Liver (tissue), 9 donors: ENCODE results near the gene CRYBG1. TPM values are rescaled to one million over a fixed set of nuclear protein-coding genes. Genes with fewer than 3 reads are reported as not detected.

Experiments
- DNase-seq: peaks from one replicate; pipeline ENCODE4 v3.0.0-alpha.2; 2017; ENCODE audit warnings: low spot score
- H3K27ac ChIP-seq, 2 donors: one replicate each; pipeline ENCODE4 v1.7.0; 2013; ENCODE audit warnings: inconsistent platforms in 2 of 2, low read length in 2 of 2, control low read depth in 1 of 2, low read depth in 1 of 2, mild to moderate bottlenecking in 1 of 2
- H3K27me3 ChIP-seq, 4 donors: one replicate each; pipeline versions ENCODE4 v1.6.1 to v1.7.0; 2013; ENCODE audit warnings: low read length in 3 of 4, inconsistent platforms in 1 of 4, mild to moderate bottlenecking in 1 of 4, moderate library complexity in 1 of 4; ENCODE audit not compliant: control insufficient read depth in 4 of 4, insufficient read depth in 4 of 4
- H3K36me3 ChIP-seq, 4 donors: one replicate each; pipeline versions ENCODE4 v1.6.1 to v1.7.0; 2013; ENCODE audit warnings: low read length in 3 of 4, mild to moderate bottlenecking in 3 of 4, low read depth in 1 of 4, moderate library complexity in 1 of 4; ENCODE audit not compliant: control insufficient read depth in 4 of 4, insufficient read depth in 3 of 4
- H3K4me1 ChIP-seq, 4 donors: one replicate each; pipeline versions ENCODE4 v1.6.1 to v1.7.0; 2013; ENCODE audit warnings: low read length in 3 of 4, mild to moderate bottlenecking in 3 of 4, moderate library complexity in 1 of 4; ENCODE audit not compliant: control insufficient read depth in 4 of 4, insufficient read depth in 4 of 4
- H3K4me3 ChIP-seq, 3 donors: one replicate each; pipeline versions ENCODE4 v1.6.1 to v1.7.0; 2013; ENCODE audit warnings: low read length in 3 of 3, control low read depth in 1 of 3, low read depth in 1 of 3, mild to moderate bottlenecking in 1 of 3
- H3K9ac ChIP-seq, 2 donors: one replicate each; pipeline ENCODE4 v1.7.0; 2013; ENCODE audit warnings: low read length in 2 of 2, mild to moderate bottlenecking in 2 of 2, moderate library complexity in 2 of 2, control low read depth in 1 of 2, low read depth in 1 of 2
- H3K9me3 ChIP-seq, 4 donors: one replicate each; pipeline versions ENCODE4 v1.6.1 to v1.7.0; 2013; ENCODE audit warnings: low read length in 3 of 4; ENCODE audit not compliant: control insufficient read depth in 4 of 4
- FOXA1 ChIP-seq: IDR thresholded peaks from 2 replicates; pipeline ENCODE4 v1.6.1; 2016; ENCODE audit warnings: antibody characterized with exemption
- FOXA2 ChIP-seq: IDR thresholded peaks from 2 replicates; pipeline ENCODE4 v1.6.1; 2016; ENCODE audit warnings: antibody characterized with exemption
- HNF4A ChIP-seq, 2 donors: conservative IDR thresholded peaks; 2 replicates each; pipeline ENCODE4 v1.6.1; 2016; ENCODE audit warnings: antibody characterized with exemption in 2 of 2, mild to moderate bottlenecking in 2 of 2
- HNF4G ChIP-seq: IDR thresholded peaks from 2 replicates; pipeline ENCODE4 v1.6.1; 2016; ENCODE audit warnings: antibody characterized with exemption
- JUND ChIP-seq, 2 donors: IDR thresholded peaks; 2 replicates each; pipeline ENCODE4 v1.6.1; 2016; ENCODE audit warnings: antibody characterized with exemption in 2 of 2
- MAX ChIP-seq: IDR thresholded peaks from 2 replicates; pipeline ENCODE4 v1.6.1; 2016; ENCODE audit warnings: antibody characterized with exemption
- NR2F2 ChIP-seq: IDR thresholded peaks from 2 replicates; pipeline ENCODE4 v1.6.1; 2016; ENCODE audit warnings: antibody characterized with exemption
- RAD21 ChIP-seq, 2 donors: IDR thresholded peaks; 2 replicates each; pipeline ENCODE4 v1.6.1; 2016; ENCODE audit warnings: antibody characterized with exemption in 2 of 2, mild to moderate bottlenecking in 2 of 2
- ZBTB33 ChIP-seq: IDR thresholded peaks from 2 replicates; pipeline ENCODE4 v1.6.1; 2016; ENCODE audit warnings: antibody characterized with exemption
- WGBS: extraction: QIAGEN DNeasy Blood & Tissue Kit; methylation state at CpG from one replicate; pipeline ENCODE4 v1.1.7; 2013; 5-methylcytosine and 5-hydroxymethylcytosine counted together
- polyA plus RNA-seq, 2 donors: library from polyadenylated mRNA; stranded (reverse) in 1 of 2; unstranded in 1 of 2; fragments of 200-250 nt in 1 of 2; fragments of >200 nt in 1 of 2; fragmentation: Nextera tagmentation in 1 of 2; extraction: Ambion mirVana in 1 of 2; gene quantifications; one replicate each; pipeline versions ENCODE4 v1.2.1 to v1.2.3, GENCODE V29; 2013 to 2015
- total RNA-seq, 2 donors: library from RNA; depleted of rRNA; stranded (reverse); fragments of >200 nt; gene quantifications; one replicate each; pipeline ENCODE4 v1.2.3, GENCODE V29; 2014
- TF ChIP-seq, protein P1 (sequence below): fragments of 150-350 bp; IDR thresholded peaks from 2 replicates; pipeline ENCODE4 v1.5.1; 2017; ENCODE audit warnings: improper control_type of control experiment, low read depth, low read length; ENCODE audit not compliant: missing input control
- TF ChIP-seq, protein P2 (sequence below): IDR thresholded peaks from 2 replicates; pipeline ENCODE4 v1.6.1; 2016; ENCODE audit warnings: antibody characterized with exemption
- donor health status: healthy.
- donor health status: healthy.
- donor health status: healthy.
- donor health status: healthy.
- donor health status: healthy.

CRYBG1 gene
- total and polyA plus RNA-seq, 4 donors, result 2.3 to 8.7 (median 4.0) TPM

- WGBS, result 68% methylated on average over 1 of the region's 1 CpG
- no peaks in the 10 kb centered on the region for H3K36me3 ChIP-seq
- no peaks in the 10 kb centered on the region for H3K4me1 ChIP-seq
- no peak overlapping the region for H3K9ac ChIP-seq
- no peak overlapping the region for H3K27ac ChIP-seq
- TF ChIP-seq, protein P1, sequence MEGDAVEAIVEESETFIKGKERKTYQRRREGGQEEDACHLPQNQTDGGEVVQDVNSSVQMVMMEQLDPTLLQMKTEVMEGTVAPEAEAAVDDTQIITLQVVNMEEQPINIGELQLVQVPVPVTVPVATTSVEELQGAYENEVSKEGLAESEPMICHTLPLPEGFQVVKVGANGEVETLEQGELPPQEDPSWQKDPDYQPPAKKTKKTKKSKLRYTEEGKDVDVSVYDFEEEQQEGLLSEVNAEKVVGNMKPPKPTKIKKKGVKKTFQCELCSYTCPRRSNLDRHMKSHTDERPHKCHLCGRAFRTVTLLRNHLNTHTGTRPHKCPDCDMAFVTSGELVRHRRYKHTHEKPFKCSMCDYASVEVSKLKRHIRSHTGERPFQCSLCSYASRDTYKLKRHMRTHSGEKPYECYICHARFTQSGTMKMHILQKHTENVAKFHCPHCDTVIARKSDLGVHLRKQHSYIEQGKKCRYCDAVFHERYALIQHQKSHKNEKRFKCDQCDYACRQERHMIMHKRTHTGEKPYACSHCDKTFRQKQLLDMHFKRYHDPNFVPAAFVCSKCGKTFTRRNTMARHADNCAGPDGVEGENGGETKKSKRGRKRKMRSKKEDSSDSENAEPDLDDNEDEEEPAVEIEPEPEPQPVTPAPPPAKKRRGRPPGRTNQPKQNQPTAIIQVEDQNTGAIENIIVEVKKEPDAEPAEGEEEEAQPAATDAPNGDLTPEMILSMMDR, result no peak
- TF ChIP-seq RAD21 (IDR thresholded peaks at IDR 0.05) (no peak), HNF4A (conservative IDR thresholded peaks at IDR 0.05) (no peak), HNF4G (no peak)
- TF ChIP-seq, protein P2, sequence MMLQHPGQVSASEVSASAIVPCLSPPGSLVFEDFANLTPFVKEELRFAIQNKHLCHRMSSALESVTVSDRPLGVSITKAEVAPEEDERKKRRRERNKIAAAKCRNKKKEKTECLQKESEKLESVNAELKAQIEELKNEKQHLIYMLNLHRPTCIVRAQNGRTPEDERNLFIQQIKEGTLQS, result no peak
- no peaks in the 10 kb centered on the region for H3K27me3 ChIP-seq
- DNase-seq, result no peak
- H3K9me3 ChIP-seq, result no peaks in the 10 kb centered on the region
- no peak overlapping the region for H3K4me3 ChIP-seq
Measured at GRCh38 chr6:106456756-106457155, 96.2 kb downstream of the CRYBG1 start.

DNA sequence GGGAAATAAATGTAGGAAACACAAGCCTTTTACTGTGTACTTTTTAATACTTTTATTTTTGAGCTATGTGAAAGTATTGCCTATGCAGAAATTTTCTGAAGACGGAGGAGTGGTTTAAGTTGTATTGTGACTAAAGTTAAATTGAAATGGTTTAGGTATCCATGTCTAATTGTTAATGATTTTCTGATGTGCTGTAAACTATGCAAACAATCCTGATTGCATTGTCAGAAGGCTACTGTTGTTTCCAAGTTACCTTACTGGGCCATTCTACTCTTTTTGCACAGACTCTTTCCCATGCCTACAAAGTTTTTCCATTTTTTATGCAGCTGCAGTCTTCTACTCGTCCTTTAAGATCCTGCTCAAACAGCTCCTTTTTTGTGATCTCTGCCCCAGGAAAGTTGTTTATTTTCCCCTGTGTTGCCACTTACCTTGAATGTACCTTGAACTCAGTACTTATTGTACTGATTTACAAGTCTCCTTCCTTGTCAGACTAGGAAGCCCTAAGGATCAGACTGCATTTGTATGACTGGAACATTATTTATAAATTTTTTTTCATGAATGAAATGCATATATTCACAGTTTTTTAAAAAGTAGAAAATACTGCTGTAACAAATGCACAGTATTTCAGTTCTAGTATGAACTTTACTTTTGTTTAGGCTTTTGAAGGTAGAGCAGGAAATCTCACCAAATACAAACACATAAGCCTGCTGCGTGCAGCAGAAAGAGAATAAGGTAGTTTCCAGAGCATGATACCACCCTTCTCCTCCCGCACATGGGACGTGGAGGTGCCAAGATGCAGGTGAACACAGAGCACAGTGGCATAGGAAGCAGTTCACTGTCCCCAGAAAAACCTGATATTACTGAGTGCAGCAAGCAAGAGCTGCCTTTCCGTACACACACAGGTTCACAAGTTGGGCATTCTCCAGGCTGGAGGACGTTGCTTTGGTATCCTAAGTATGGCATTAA is 97.8 kb downstream of the CRYBG1 start:
- Histone ChIP-seq H3K27me3 (no peaks in the 10 kb centered on the region), H3K4me3 (no peak overlapping the region), H3K27ac (no peak overlapping the region), H3K4me1 (no peaks in the 10 kb centered on the region), H3K9ac (no peak overlapping the region), H3K36me3 (no peaks in the 10 kb centered on the region), H3K9me3 (no peaks in the 10 kb centered on the region)
- DNase-seq, result no peak
- 73% methylated on average over 7 of the region's 7 CpGs for WGBS
- TF ChIP-seq ZBTB33 (no peak), FOXA2 (no peak)
- TF ChIP-seq, protein P2, result no peak

DNA sequence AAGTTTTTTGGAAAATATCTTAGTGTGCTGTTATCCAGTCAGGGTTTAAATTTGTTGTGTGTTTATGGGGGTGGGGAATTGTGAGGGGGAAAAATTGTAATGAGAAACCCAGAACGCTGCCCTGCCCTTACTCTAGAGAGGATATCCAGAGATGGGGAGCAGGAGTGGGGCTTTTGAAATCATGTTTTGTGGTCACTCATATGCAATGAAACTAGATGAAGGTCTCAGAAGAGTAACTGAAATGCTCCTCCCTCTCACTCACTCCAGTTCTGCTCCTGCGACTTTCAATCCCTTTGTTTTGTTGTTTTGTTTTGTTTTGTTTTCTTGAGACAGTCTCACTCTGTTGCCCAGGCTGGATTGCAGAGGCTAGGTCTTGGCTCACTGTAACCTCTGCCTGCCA is 100.0 kb downstream of the CRYBG1 start:
- H3K9me3 ChIP-seq, result no peaks in the 10 kb centered on the region
- no peak overlapping the region for H3K27ac ChIP-seq
- 77% methylated on average over 2 of the region's 2 CpGs for WGBS
- no peak overlapping the region for H3K9ac ChIP-seq
- DNase-seq, result no peak
- H3K4me1 ChIP-seq, result no peaks in the 10 kb centered on the region
- no peak overlapping the region for H3K4me3 ChIP-seq
- no peaks in the 10 kb centered on the region for H3K27me3 ChIP-seq
- H3K36me3 ChIP-seq, result no peaks in the 10 kb centered on the region
- TF ChIP-seq MAX (no peak), FOXA1 (no peak), NR2F2 (no peak), JUND (IDR thresholded peaks at IDR 0.05) (no peak), ZBTB33 (no peak)
- TF ChIP-seq, protein P1, result no peak
- TF ChIP-seq, protein P2, result no peak
